Transverse colon (tissue), 4 donors: ENCODE measurements around the gene COPS8.

Experiments
- EP300 ChIP-seq: sonication (generic); formaldehyde crosslinking; IDR thresholded peaks from one replicate; pipeline ENCODE4 v1.6.1; 2017; ENCODE audit warnings: antibody characterized with exemption, low read depth
- POLR2A ChIP-seq: fragments of 450-650 bp; IDR thresholded peaks from one replicate; pipeline ENCODE4 v1.6.1; 2016; ENCODE audit warnings: antibody characterized with exemption, mild to moderate bottlenecking, moderate library complexity
- POLR2AphosphoS5 ChIP-seq, 3 donors: sonication (generic); formaldehyde crosslinking; IDR thresholded peaks; one replicate each; pipeline ENCODE4 v1.6.1; 2016; ENCODE audit warnings: antibody characterized with exemption in 3 of 3
- TF ChIP-seq, protein P1 (sequence below), 5 experiments: fragments of 200-600 bp in 3 of 5; fragments of 450-650 bp in 2 of 5; sonication (generic) in 3 of 5; IDR thresholded peaks; 1 replicate in 2 of 5; 2 replicates in 3 of 5; pipeline ENCODE4 v1.5.1; 2016 to 2017; ENCODE audit warnings: antibody characterized with exemption in 5 of 5, inconsistent platforms in 3 of 5, mild to moderate bottlenecking in 2 of 5, moderate library complexity in 1 of 5

GRCh38 chr2:237066396-237066795 lies 19.3 kb upstream of the COPS8 start:
- TF ChIP-seq, protein P1, sequence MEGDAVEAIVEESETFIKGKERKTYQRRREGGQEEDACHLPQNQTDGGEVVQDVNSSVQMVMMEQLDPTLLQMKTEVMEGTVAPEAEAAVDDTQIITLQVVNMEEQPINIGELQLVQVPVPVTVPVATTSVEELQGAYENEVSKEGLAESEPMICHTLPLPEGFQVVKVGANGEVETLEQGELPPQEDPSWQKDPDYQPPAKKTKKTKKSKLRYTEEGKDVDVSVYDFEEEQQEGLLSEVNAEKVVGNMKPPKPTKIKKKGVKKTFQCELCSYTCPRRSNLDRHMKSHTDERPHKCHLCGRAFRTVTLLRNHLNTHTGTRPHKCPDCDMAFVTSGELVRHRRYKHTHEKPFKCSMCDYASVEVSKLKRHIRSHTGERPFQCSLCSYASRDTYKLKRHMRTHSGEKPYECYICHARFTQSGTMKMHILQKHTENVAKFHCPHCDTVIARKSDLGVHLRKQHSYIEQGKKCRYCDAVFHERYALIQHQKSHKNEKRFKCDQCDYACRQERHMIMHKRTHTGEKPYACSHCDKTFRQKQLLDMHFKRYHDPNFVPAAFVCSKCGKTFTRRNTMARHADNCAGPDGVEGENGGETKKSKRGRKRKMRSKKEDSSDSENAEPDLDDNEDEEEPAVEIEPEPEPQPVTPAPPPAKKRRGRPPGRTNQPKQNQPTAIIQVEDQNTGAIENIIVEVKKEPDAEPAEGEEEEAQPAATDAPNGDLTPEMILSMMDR (IDR thresholded peaks at IDR 0.05), result no peak
- TF ChIP-seq POLR2A (no peak), EP300 (no peak), POLR2AphosphoS5 (IDR thresholded peaks at IDR 0.05) (no peak)
